Nucleus accumbens (tissue), 56 donors: ENCODE measurements around the gene SLC6A19.
A peak's percentile ranks its signal among the peaks of the same experiment; 100 is the strongest.

Experiments used
- DNase-seq, 56 donors: peaks; one replicate each; lab custom pipeline; 2025; lab: John Stamatoyannopoulos, UW

SLC6A19 gene

DNA sequence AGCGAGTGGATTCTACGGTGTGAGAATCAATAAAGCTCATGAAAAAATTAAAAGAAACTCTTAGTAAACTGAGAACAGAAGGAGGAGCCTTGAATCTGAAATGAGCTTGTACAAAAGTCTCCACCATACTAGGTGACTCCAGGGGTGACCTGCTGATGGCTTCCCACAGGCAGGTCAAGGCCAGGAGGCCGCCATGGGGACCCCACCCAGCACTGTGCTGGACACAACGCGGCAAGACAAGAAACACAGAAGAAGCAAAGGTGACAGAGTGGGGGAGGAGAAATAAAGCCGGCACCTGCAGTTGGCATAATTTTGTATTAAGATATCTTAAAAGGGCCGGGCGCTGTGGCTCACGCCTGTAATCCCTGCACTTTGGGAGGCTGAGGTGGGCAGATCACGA lies 12.1 kb upstream of the SLC6A19 start:
- no peak for DNase-seq

DNA sequence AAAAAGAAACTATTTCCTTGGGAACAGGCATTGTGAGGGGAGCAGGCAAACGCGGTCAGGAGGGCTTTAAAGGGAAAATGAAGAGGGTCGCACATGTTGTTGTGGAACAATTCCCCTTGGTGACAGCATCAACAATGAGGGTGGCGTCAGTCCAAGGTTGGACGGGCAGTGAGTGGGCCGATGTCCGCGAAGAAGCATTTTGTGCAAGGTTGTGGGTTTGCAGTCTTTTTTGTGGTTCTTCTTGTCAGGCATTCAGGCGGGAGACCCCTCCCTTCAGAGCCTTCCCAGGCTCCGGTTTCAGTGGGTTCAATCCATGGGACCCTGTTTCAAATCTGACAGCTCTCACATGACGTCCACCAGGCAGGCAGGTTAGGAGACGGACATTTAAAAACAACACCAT lies 11.1 kb upstream of the SLC6A19 start:
- no peak for DNase-seq

DNA sequence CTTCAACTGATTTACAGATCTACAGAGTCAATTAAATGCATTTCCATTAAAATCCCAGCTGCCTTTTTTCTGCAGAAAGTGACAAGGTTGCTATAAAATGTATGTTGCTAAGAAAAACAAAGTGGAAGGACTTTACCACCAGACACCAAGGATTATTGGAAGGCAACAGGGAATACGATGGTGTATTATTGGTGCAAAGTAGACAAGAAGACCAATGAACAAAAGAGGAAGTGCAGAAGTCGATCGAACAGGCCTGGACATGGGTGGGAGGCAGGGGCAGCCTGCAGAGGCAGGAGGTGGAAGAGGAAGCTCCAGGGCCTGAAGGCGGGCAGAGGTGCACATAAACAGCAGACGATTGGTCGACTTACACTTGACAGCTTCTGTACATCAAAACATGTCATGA lies 10.6 kb upstream of the SLC6A19 start:
- no peak for DNase-seq

- no peak for DNase-seq
Observed at GRCh38 chr5:1192971-1193590, 8.3 kb upstream of the SLC6A19 start.

GRCh38 chr5:1193591-1193985 lies 7.8 kb upstream of the SLC6A19 start:
- DNase-seq: no peak

DNA sequence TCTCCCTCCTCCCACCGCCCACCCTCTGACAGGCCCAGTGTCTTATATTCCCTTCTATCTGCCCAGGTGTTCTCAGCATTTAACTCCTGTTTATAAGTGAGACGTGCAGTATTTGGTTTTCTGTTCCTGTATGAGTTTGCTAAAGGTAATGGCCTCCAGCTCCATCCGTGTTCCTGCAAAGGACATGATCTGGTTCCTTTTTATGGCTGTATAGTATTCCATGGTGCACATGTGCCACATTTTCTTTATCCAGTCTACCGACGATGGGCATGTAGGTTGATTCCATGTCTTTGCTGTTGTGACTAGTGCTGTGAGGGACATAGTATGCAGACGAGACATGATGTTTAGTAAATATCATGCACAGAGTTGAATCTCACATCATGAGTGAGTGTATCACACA lies 7.0 kb upstream of the SLC6A19 start:
- no peak for DNase-seq

GRCh38 chr5:1195439-1195838 lies 6.0 kb upstream of the SLC6A19 start:
- no peak for DNase-seq

DNA sequence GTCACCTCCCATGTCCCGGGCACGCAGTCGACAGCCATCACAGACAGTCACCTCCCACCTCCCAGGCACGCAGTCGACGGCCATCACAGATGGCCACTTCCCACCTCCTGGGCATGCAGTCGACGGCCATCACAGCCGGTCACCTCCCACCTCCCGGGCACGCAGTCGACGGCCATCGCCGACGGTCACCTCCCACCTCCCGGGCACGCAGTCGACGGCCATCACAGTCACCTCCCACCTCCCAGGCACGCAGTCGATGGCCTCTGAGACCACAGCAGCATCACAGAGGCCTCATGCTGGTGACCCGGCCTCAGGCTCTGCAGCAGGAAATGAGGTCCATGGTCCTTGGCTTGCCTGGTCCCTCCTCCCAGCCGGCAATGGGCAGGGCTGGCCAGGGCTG lies 5.5 kb upstream of the SLC6A19 start:
- no peak for DNase-seq

GRCh38 chr5:1196562-1196961 lies 4.8 kb upstream of the SLC6A19 start:
- no peak for DNase-seq

- no peak for DNase-seq
Observed at GRCh38 chr5:1197876-1198666, 3.3 kb upstream of the SLC6A19 start.

GRCh38 chr5:1199340-1199648 lies 2.1 kb upstream of the SLC6A19 start:
- no peak for DNase-seq

- no peak for DNase-seq
Observed at GRCh38 chr5:1199649-1200494, 1.5 kb upstream of the SLC6A19 start.

DNA sequence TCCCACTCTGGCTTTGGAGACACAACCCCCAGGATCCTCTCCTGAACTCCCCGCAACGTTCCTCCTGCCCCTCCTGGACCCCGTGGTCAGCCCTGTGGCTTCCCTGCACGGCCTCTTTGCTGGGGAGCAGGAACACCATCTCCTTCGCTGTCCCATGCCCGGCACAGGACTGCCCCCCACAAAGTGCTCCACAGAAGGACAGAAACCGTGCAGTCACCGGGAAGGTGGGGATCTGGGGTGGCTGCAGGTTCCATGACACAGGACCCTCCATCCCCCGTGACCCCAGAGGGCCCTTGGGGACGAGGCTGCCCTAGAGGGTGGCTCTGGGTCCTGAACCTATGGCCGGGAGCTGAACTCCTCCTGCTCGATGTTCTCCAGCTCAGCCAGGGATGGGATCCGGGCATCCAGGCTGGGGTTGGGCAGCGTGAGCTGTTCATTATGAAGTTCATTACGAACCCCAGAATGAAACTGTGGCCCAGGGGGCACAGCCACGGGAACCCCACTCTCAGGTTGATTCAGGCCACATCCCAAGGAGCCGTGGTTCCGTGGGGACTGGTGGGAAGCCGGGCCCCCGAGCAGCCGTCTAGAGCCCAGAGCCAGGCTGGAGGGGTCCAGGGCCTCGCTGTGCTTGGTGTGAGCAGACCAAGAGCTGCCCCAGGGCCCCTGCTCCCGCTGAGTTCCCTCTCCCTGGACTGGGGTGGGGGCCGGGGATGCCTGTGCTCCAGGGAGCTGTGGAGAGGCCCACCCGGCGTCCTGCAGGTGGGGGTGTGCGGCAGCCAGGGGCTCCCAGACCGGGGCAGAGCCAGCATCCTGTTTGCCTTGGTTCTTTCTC lies 684 bp upstream of the SLC6A19 start:
- DNase-seq: no peak

- no peak for DNase-seq
Observed at GRCh38 chr5:1202026-1202797, 817 bp downstream of the SLC6A19 start.

DNA sequence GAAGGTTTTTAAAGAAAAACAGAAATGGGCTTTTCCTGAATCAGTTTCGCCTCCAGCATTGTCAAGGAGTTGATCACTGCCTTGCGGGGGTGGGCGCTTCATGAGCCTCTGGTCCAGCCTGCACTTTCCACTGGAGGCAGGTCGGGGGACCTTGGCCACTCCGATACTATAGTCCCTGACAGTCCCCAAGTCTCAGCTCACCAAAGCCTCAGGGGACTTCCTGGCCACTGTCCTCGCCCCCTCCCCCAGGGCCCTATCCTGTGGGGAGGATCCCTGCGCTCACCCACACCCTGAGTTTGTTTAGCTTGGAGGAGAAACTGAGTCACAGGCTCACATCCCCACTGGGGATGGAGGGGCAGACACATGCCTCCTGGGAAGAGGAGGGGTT lies 1.4 kb downstream of the SLC6A19 start:
- no peak for DNase-seq

DNA sequence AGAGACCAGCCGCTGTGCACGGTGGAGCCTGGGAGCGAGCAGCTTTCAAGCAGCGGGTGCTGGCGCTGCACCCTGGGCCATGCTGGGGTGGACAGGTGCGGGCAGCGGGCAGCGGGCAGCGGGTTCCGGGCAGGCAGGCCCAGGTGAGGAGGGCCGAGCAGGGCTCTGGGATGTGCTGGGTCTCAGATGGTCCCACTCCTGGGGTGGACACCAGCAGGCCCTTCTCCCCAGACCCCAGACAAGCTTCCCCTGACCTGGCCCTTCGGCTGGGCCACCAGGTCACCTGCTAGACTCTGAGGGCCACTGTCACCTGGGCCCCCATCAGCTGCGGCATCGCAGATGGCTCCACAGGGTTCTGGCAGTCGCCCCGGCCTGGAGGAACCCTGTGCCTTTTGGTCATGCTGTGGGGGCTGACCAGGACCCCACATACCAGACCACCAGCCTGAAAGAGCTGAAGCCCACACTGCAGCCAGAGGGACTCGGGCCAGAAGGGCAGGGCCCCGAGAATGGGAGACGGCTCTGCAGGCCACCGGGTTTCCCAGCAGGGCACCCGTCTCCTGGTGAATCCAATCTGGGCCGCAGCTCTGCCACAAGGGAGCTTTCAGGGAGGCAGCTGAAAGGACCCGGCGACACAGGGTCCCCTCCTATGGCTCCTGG lies 2.0 kb downstream of the SLC6A19 start:
- DNase-seq: no peak

GRCh38 chr5:1203968-1204692 lies 2.7 kb downstream of the SLC6A19 start:
- no peak for DNase-seq

- peak in 2 of 56 donors; percentile 4 to 23 for DNase-seq
Observed at GRCh38 chr5:1204693-1205242, 3.4 kb downstream of the SLC6A19 start.
